Upper lobe of right lung (tissue), 1 donor: ENCODE measurements around the gene ZNF750. TPM values are rescaled to one million over a fixed set of nuclear protein-coding genes. Genes with fewer than 3 reads are reported as not detected.

Experiments
- ATAC-seq: fragments of 200-7000 bp; cut with Tn5 transposase; one replicate; pipeline ENCODE4 v1.9.1; 2020; ENCODE audit warnings: mild to moderate bottlenecking, moderate library complexity
- DNase-seq: peaks from one replicate; pipeline ENCODE4 v3.0.0-alpha.2; 2020
- H3K27ac ChIP-seq: fragments of 200-600 bp; one replicate; pipeline ENCODE4 v1.8.0; 2022
- H3K27me3 ChIP-seq: fragments of 200-600 bp; one replicate; pipeline ENCODE4 v1.8.0; 2022; ENCODE audit warnings: mild to moderate bottlenecking
- H3K36me3 ChIP-seq: fragments of 200-600 bp; one replicate; pipeline ENCODE4 v1.8.0; 2022
- H3K4me1 ChIP-seq: fragments of 200-600 bp; one replicate; pipeline ENCODE4 v1.8.0; 2022
- H3K4me3 ChIP-seq: fragments of 200-600 bp; one replicate; pipeline ENCODE4 v1.8.0; 2022; ENCODE audit warnings: mild to moderate bottlenecking
- H3K9me3 ChIP-seq: fragments of 200-600 bp; one replicate; pipeline ENCODE4 v1.8.0; 2022
- CTCF ChIP-seq: fragments of 200-600 bp; IDR thresholded peaks from one replicate; pipeline ENCODE4 v1.8.0; 2022; ENCODE audit warnings: antibody characterized with exemption
- intact Hi-C: fragments of 100-400 bp; cut with DNase I; formaldehyde crosslinking; loops from one replicate; pipeline ENCODE4 v1.11.0; 2022
- total RNA-seq: library from RNA; stranded (reverse); fragmentation: NEBNext Ultra II Directional; extraction: Animal tissue kit (Norgen Biotek cat#: 25700); gene quantifications from one replicate; pipeline ENCODE4 v1.2.1, GENCODE V29; 2021
- donor health status: DM: no; HTN: yes; CAD: no; lungs with severe emphysema.

The ZNF750 gene
- total RNA-seq, 1 donor from 2014 or later, result 5.6 TPM

DNA sequence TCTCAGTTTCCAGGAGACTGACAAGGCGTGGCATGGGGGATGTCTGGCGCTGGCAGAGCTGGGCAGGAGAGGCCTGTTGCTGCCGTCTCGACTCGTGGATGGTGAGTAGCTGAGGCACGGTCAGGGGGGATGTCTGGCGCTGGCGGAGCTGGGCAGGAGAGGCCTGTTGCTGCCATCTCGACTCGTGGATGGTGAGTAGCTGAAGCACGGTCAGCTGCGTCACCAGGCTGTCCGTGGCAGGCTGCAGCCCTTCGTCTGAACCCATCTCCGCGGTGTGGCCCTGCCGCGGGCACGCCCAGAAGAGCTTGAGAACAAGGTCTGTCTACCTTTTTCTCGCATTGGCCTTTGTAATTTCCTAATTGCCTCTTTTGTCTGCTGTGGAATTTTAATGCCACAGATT is 25.0 kb downstream of the ZNF750 start:
- Histone ChIP-seq H3K4me3 (no peak overlapping the region), H3K27me3 (no peaks in the 10 kb centered on the region), H3K9me3 (no peaks in the 10 kb centered on the region), H3K27ac (no peak overlapping the region), H3K36me3 (peaks cover 6% of the 10 kb centered on the region), H3K4me1 (no peaks in the 10 kb centered on the region)
- intact Hi-C loops, result no loop called here
- no peak for DNase-seq
- TF ChIP-seq CTCF, result no peak
- ATAC-seq, result no peak

DNA sequence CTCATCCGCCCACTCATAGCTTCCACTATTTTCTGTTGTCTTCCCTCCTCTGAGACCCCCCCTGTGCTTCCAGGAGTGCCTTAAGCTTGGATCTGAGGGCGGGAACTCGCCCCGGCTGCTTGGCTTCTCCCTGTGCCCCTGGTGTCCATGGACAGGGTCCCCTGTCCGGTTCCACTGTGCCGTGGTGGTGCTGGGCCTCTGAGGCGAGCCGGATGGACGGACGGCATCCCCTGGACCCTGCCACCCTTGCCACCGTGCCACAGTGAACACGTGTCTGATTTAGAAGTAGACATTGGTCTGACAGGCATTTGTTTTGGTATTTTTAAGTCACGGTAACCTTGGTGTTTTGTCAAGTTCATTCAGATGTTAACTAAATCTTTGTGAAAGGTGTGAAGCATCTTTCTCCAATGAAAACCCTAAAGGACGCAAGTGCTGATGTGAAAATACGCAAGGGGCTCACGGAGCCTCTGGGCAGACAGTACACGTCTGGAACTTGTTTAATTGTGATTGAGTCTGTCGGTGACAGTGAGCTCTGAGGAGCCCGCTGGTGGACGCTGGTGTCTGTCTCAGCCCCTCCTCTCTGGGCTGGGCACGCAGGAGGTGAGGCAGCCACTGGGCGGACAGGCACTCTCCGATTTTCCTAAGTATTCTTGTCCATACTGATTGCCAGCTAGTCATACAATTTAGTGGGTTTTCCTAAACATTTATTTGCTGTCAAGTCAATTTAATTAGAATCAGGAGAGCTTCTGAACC is 26.3 kb downstream of the ZNF750 start:
- Histone ChIP-seq H3K36me3 (peaks cover 6% of the 10 kb centered on the region), H3K4me3 (no peak overlapping the region), H3K9me3 (no peaks in the 10 kb centered on the region), H3K4me1 (no peaks in the 10 kb centered on the region), H3K27me3 (no peaks in the 10 kb centered on the region), H3K27ac (no peak overlapping the region)
- TF ChIP-seq CTCF, result no peak
- ATAC-seq (no peak), DNase-seq (no peak)
- intact Hi-C loops, result no loop called here

GRCh38 chr17:82812601-82813000 is 27.2 kb downstream of the ZNF750 start:
- TF ChIP-seq CTCF, result no peak
- no peak overlapping the region for H3K4me3 ChIP-seq
- ATAC-seq (no peak), DNase-seq (no peak)
- no peak overlapping the region for H3K27ac ChIP-seq
- intact Hi-C loops, result no loop called here
- H3K9me3 ChIP-seq, result no peaks in the 10 kb centered on the region
- peaks cover 11% of the 10 kb centered on the region for H3K36me3 ChIP-seq
- no peaks in the 10 kb centered on the region for H3K27me3 ChIP-seq
- H3K4me1 ChIP-seq, result no peaks in the 10 kb centered on the region

DNA sequence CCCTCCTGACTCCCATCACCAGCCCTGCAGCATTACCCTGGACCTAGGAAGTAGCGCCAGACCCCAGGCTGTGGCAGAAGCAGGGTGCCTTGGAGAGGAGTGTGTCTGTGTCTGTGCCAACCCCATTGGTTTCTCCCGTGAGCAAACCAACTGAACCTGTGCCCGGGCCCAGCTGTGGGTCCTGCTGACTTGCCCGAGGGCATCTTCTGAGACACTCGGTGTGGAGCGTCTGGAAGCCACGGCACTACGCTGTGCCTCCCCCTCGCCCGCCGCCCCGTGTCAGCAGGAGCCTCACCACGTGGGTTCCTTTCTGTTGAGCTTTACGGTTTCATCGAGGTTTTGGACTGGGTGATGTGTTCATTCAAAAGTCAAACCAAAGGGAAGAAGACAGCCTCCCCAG is 27.8 kb downstream of the ZNF750 start:
- Histone ChIP-seq H3K9me3 (no peaks in the 10 kb centered on the region), H3K27me3 (no peaks in the 10 kb centered on the region), H3K4me3 (no peak overlapping the region), H3K27ac (no peak overlapping the region), H3K36me3 (peaks cover 17% of the 10 kb centered on the region), H3K4me1 (no peaks in the 10 kb centered on the region)
- DNase-seq (no peak), ATAC-seq (no peak)
- intact Hi-C loops, result no loop called here
- TF ChIP-seq CTCF, result no peak

- intact Hi-C loops, result no loop called here
- DNase-seq (no peak), ATAC-seq (no peak)
- TF ChIP-seq CTCF, result no peak
- Histone ChIP-seq H3K4me1 (no peaks in the 10 kb centered on the region), H3K27ac (no peak overlapping the region), H3K9me3 (no peaks in the 10 kb centered on the region), H3K36me3 (peaks cover 17% of the 10 kb centered on the region), H3K27me3 (no peaks in the 10 kb centered on the region), H3K4me3 (no peak overlapping the region)
Observed at GRCh38 chr17:82810644-82811430, 29.0 kb downstream of the ZNF750 start.
